MM.1S (cell line): Measurements from ENCODE around the gene TOR4A.

Experiments used
- CTCF ChIP-seq: fragments of 300-600 bp; sonication (generic); IDR thresholded peaks from 2 replicates; pipeline ENCODE4 v1.5.1; 2016; ENCODE audit warnings: antibody characterized with exemption, low read length, mixed read lengths
- EZH2 ChIP-seq: fragments of 300-600 bp; sonication (generic); optimal IDR thresholded peaks from 2 replicates; pipeline ENCODE3; 2017; ENCODE audit warnings: low read depth, mild to moderate bottlenecking, antibody characterized with exemption, low read length, mixed read lengths
- EZH2phosphoT487 ChIP-seq: fragments of 300-600 bp; sonication (generic); IDR thresholded peaks from 2 replicates; pipeline ENCODE4 v1.6.1; 2018; ENCODE audit warnings: antibody characterized with exemption, low read length

GRCh38 chr9:137270929-137271695, 6.4 kb upstream of the TOR4A start:
- TF ChIP-seq CTCF: no peak
- TF ChIP-seq EZH2phosphoT487: no peak
- TF ChIP-seq EZH2: no peak
